Liver (tissue), 3 donors: ENCODE data around the gene BNC2.

Source experiments
- CTCF ChIP-seq: fragments of 150-350 bp; IDR thresholded peaks from 2 replicates; pipeline ENCODE4 v1.5.1; 2017; ENCODE audit warnings: improper control_type of control experiment, low read depth, low read length; ENCODE audit not compliant: missing input control
- GABPA ChIP-seq, 2 donors: IDR thresholded peaks in 1 of 2; conservative IDR thresholded peaks in 1 of 2; 2 replicates each; pipeline ENCODE4 v1.6.1; 2016; ENCODE audit warnings: antibody characterized with exemption in 2 of 2, mild to moderate bottlenecking in 1 of 2, moderate library complexity in 1 of 2
- JUND ChIP-seq, 2 donors: IDR thresholded peaks; 2 replicates each; pipeline ENCODE4 v1.6.1; 2016; ENCODE audit warnings: antibody characterized with exemption in 2 of 2
- MAX ChIP-seq: IDR thresholded peaks from 2 replicates; pipeline ENCODE4 v1.6.1; 2016; ENCODE audit warnings: antibody characterized with exemption
- TAF1 ChIP-seq: conservative IDR thresholded peaks from 2 replicates; pipeline ENCODE4 v1.6.1; 2016; ENCODE audit warnings: antibody characterized with exemption, mild to moderate bottlenecking
- YY1 ChIP-seq: IDR thresholded peaks from 2 replicates; pipeline ENCODE4 v1.6.1; 2016; ENCODE audit warnings: antibody characterized with exemption, mild to moderate bottlenecking
- donor health status: healthy.
- donor health status: healthy.

- TF ChIP-seq MAX = no peak
- no peak for TF ChIP-seq CTCF
- no peak for TF ChIP-seq JUND (IDR thresholded peaks at IDR 0.05)
- TF ChIP-seq GABPA (IDR thresholded peaks at IDR 0.05 in 1 of 2, conservative IDR thresholded peaks at IDR 0.05 in 1 of 2) = no peak
- TF ChIP-seq YY1 = no peak
- TF ChIP-seq TAF1 = no peak
Observed at GRCh38 chr9:16821344-16821743, 49.1 kb downstream of the BNC2 start.
